T-helper 2 cell treated with Interferon-gamma antibody and Interleukin-4, amounts not matched to agents 100 ng/mL and 5 ng/mL, for 36 hours (primary cell): ENCODE measurements around the gene SLC8A1. TPM values are rescaled to one million over a fixed set of nuclear protein-coding genes. Genes with fewer than 3 reads are reported as not detected.

ENCODE experiments used
- intact Hi-C: fragments of 100-400 bp; cut with micrococcal nuclease; formaldehyde crosslinking; loops from one replicate; pipeline ENCODE4 v1.15.1; 2023
- total RNA-seq: library from RNA; stranded (reverse); gene quantifications from 2 replicates; pipeline ENCODE4 v1.2.3, GENCODE V29; 2022

SLC8A1 gene
- total RNA-seq, 1 donor from 2014 or later, result 1.8 TPM

DNA sequence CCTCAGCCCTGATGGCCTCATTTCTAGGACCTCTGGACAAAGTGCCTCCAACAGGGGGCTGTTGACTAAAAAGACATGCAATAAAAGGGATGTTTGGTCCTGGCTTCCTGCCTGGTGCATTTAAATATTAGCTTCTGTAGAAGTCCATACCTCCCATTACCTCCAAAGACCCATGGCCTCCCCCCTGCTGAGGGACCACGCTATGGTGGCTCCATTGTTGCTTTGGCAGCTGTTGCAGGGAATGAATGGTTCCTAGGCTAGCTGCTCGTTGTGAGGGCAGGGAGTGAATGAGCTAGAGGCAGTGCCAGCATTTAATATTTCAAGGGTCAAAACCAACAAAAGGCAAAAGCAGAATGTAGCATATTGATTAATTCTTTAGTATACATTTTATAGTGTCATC is 285.9 kb downstream of the SLC8A1 start:
- intact Hi-C loops, result no loop called here

DNA sequence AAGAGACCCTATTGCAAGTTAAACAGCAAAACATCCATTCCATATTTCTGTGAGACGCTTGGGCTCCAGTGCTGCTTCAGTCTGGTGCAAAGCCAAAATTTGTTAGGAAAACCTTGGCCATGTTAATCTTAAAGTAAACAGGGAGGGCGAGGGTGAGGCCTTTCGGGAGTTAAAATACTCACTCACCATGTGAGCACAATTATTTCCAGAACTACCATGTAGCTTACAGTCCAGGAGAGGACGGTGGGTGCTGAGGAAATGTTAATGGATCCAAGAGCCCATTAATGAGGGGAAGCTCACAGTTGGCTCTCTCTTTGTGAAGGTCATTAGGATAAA is 286.4 kb downstream of the SLC8A1 start:
- intact Hi-C loops, result no loop called here

- intact Hi-C loops, result no loop called here
Observed at GRCh38 chr2:40164736-40165508, 287.0 kb downstream of the SLC8A1 start.

DNA sequence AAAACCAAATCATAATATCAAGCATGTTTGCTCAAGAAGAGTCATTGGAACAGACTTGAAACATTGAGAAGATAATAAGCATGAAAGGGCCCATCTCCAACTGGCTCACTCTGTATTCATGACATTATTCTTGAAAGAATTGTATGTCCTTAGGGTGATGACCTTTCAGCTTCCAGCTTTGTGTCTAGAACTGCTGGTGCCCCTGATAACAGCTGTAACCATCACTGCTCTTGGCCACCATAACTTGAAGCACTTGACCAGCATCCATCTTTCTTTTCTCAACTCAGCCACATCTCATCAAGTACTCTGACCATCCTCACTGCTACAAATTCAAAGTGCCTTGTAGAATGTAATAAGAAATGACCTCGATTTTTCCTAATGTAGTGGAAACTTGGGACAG is 289.9 kb downstream of the SLC8A1 start:
- intact Hi-C loops, result no loop called here

- intact Hi-C loops, result no loop called here
Observed at GRCh38 chr2:40160751-40161218, 291.1 kb downstream of the SLC8A1 start.

DNA sequence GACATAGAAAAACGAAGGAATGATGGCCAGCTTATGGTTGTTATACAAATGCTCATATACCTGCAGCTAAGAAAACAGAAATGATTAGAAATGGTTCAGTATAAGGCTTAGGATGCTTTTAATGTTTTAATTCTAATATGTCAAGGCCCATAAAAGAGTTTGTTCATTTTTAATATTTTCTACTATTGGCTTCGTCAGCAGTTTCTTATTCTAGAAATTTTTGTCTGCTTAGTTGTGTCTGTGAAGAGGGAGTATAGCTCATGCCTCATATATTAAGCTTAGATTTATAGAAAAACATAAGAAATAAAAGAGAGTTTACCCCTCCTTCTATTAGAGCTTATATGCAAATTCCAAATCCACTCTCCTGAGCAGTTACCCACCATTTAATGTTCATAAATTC is 292.6 kb downstream of the SLC8A1 start:
- intact Hi-C loops, result no loop called here

GRCh38 chr2:40158781-40159180 is 293.1 kb downstream of the SLC8A1 start:
- intact Hi-C loops, result no loop called here

GRCh38 chr2:40155728-40156127 is 296.2 kb downstream of the SLC8A1 start:
- intact Hi-C loops, result no loop called here

- intact Hi-C loops, result no loop called here
Observed at GRCh38 chr2:40150266-40150665, 301.6 kb downstream of the SLC8A1 start.

DNA sequence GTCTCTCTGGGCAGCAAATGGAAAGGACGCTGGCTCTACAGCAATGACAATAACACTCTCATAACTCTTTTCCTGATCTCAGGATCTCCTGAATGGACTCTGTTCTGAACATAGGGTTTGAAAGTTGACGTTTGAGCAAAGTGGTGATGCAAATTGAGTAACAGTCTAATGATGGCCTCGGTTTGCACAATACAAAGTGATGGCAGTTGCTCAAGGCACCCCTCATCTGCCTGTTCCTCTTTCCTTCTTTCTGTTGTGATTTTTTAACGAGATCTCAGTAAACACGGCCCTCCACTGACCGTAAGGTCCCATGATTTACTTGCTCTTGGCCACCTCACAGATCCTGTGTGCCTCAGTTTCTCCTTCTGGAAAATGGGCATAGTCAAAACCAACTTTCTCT is 303.6 kb downstream of the SLC8A1 start:
- intact Hi-C loops, result no loop called here

GRCh38 chr2:40147360-40147759 is 304.5 kb downstream of the SLC8A1 start:
- intact Hi-C loops, result no loop called here

DNA sequence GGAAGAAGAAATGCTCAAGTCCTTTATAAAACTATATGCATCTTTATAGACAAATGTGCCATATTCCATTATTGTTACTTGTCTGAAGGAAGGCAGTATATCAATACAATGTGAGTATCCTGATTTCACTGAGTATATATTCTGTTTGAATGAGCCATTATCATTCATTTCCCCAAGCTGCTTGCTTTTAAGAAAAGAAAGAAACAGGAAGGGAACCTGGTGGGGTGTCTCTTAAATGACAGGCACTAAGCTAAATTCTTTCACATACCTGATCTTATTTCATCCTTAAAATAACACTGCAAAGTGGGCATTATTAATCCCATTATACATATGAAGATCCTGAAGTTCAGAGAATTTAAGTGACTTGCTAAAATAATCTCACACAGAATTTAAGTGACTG is 307.9 kb downstream of the SLC8A1 start:
- intact Hi-C loops, result no loop called here

DNA sequence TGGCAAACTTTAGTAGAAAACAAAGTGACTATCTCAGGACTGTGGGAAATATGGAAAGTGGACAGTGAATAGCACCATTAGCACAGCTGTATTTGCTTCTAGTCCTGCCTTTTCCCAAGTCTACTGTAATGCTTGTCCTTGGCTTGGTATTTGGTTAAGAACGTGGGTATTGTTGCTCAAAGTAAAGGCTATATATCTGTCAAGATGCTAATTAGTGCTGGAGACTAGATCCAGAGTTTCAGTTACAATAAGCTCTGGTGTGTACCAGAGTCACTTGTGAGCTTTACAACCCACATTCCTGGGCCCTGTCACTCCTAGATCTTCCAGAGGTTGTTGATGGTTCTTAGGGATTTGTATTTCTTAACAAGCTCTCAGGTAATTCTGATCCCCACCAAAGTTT is 313.6 kb downstream of the SLC8A1 start:
- intact Hi-C loops, result no loop called here

GRCh38 chr2:40131081-40131704 is 320.7 kb downstream of the SLC8A1 start:
- intact Hi-C loops, result no loop called here

DNA sequence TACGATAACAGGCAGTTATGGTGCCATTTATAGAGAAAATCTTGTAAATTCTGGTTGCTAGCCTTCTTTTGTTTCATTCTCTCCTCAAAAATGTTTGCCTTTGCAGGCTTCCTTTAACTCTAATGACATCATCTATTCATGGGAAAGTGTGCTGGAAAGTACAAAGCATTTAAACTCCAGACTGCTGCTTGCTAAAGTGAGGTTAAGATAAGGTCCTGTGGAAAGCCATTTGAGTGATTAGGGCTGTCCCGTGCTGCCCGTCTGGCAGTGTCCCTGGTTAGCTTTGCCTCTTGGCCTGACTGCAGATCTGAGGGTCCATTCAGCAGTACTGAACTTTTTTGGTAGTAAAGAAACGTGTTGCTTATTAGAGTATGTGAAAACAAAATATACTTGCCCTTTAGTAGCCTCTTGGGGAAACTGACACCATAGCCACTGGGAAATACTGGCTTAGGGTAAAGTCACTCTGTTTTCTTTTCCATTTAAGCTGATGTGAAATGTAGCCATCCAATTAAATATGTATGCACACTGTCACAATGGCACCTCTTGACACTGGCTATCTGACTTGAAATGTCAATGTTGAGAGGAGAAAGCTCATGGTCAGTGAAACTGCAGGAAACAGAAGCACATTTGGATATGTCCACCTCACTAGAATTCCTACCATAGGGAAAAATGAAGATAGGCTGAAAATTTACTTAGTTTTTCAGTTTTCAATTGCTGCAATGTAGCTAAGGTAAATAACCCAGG is 321.5 kb downstream of the SLC8A1 start:
- intact Hi-C loops, result no loop called here

DNA sequence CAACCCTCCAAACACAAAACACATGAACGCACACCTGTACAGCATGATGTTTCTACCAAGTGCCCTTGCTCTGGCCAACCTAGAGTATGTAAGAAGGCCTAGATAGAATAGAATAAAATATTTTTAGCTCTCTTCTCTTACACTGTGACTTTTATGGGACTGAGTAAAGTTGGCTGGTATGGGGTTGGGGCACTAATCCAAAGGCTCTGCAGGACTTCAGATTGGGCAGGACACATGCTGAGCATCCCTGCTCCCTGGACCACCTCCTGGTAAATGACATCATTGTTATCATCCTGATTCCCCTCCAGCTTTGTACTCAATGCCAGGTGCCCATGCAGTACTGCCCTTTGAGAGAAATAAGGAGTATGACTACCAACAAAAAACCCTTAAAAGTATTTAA is 322.2 kb downstream of the SLC8A1 start:
- intact Hi-C loops, result no loop called here

DNA sequence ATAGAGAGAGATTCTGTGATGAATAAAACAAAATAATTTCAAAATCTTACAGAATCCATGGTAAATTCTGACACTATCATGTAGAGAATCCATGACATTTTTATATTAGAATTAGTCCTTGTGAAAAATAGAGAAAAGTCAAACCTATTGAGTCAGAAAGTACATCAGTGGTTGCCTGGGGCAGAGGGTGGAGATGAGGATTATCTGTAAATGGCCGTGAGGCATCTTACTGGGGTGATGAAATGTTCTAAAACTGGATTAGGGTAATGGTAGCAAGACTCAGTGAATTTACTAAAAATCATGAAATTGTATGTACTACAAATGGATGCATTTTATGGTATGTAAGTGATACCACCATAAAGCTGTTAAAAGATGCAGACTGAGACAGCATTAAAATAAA is 323.1 kb downstream of the SLC8A1 start:
- intact Hi-C loops, result no loop called here

- intact Hi-C loops, result no loop called here
Observed at GRCh38 chr2:40127890-40128557, 323.9 kb downstream of the SLC8A1 start.

DNA sequence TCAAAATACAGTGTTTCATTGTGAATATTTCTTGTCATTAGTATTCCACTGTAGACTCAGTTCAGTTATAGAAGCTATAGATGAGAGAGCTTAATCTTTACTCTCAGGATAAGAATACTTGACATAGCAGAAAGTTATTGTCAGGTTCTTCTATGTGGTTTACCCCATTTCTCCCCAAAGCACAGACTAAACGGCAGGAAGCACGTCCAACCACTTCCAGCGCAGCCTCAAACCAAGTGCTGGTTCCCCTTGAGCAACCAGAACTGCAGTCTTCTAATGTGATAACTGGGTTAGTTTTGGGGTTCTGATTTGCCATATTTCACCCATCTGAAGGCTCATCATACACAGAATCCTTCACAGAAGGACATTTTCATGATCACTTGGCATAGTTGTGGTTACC is 324.7 kb downstream of the SLC8A1 start:
- intact Hi-C loops, result no loop called here

DNA sequence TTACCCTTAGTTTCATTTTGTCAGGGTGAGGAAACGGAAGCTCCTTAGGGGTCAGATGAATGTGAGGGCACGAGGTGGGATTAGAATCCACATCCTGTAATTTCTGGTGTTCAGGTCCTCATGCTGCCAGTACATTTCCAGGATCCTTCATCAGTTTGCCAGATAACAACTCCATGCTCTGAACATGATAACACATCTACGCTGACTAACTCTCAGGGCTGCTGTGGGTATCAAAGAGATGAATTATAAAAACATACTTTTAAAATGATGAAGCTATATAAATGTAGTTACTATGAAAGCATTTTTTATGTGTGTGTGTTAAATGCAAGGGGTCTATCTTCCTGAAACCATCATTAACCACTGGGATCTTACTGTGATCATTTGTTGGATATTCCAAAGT is 325.9 kb downstream of the SLC8A1 start:
- intact Hi-C loops, result no loop called here

- intact Hi-C loops, result no loop called here
Observed at GRCh38 chr2:40123746-40124145, 328.1 kb downstream of the SLC8A1 start.

GRCh38 chr2:40123326-40123725 is 328.6 kb downstream of the SLC8A1 start:
- intact Hi-C loops, result no loop called here
